WTC11 (cell line): Measurements from ENCODE around the gene WDFY3. TPM values are rescaled to one million over a fixed set of nuclear protein-coding genes. Genes with fewer than 3 reads are reported as not detected.
A peak's percentile ranks its signal among the peaks of the same experiment; 100 is the strongest.

ENCODE experiments used
- ATAC-seq: fragments of 200-7000 bp; cut with Tn5 transposase; 2 replicates; pipeline ENCODE4 v1.10.0; 2021; ENCODE audit warnings: mild to moderate bottlenecking, moderate library complexity
- CTCF ChIA-PET: fragments of 300-600 bp; sonication (Branson Sonifier 250); formaldehyde crosslinking; loops from one replicate; lab custom pipeline; 2021; ENCODE audit warnings: antibody characterized with exemption; lab: Charles Lee
- POLR2A ChIA-PET: fragments of 350-600 bp; sonication (Branson Sonifier 250); formaldehyde crosslinking; loops from one replicate; lab custom pipeline; 2021; ENCODE audit warnings: antibody characterized with exemption; lab: Charles Lee
- DNase-seq: peaks from one replicate; pipeline ENCODE4 v3.0.0; 2021; ENCODE audit warnings: low spot score
- H3K27ac Mint-ChIP-seq: 2 replicates; pipeline ENCODE4 v1.8.0; 2021; ENCODE audit warnings: mixed read lengths
- H3K27me3 Mint-ChIP-seq: 2 replicates; pipeline ENCODE4 v1.8.0; 2021; ENCODE audit warnings: low read depth, mild to moderate bottlenecking, moderate library complexity, mixed read lengths
- H3K36me3 Mint-ChIP-seq: 2 replicates; pipeline ENCODE4 v1.8.0; 2021; ENCODE audit warnings: mixed read lengths
- H3K4me1 Mint-ChIP-seq: 2 replicates; pipeline ENCODE4 v1.8.0; 2022; ENCODE audit warnings: mixed read lengths
- H3K4me3 Mint-ChIP-seq: 2 replicates; pipeline ENCODE4 v1.8.0; 2021; ENCODE audit warnings: mild to moderate bottlenecking, moderate library complexity, mixed read lengths
- H3K9me3 Mint-ChIP-seq: 2 replicates; pipeline ENCODE4 v1.8.0; 2021; ENCODE audit warnings: mixed read lengths
- CREM ChIP-seq: sonication (generic); formaldehyde crosslinking; IDR thresholded peaks from 2 replicates; pipeline ENCODE4 v1.8.1; 2022; ENCODE audit warnings: mild to moderate bottlenecking, missing genetic modification reagents, moderate library complexity
- GRHL2 ChIP-seq: fragments of 250-450 bp; sonication (Bioruptor Pico); IDR thresholded peaks from 2 replicates; pipeline ENCODE4 v1.8.0; 2022; ENCODE audit warnings: mild to moderate bottlenecking, moderate library complexity; ENCODE audit not compliant: insufficient replicate concordance, severe bottlenecking
- JAZF1 ChIP-seq: fragments of 250-450 bp; sonication (Bioruptor Pico); IDR thresholded peaks from 2 replicates; pipeline ENCODE4 v1.9.0; 2021; ENCODE audit warnings: moderate library complexity, mild to moderate bottlenecking, inconsistent platforms
- JUN ChIP-seq: sonication (generic); formaldehyde crosslinking; IDR thresholded peaks from 2 replicates; pipeline ENCODE4 v1.8.0; 2023; ENCODE audit warnings: mild to moderate bottlenecking, missing genetic modification reagents
- KAT7 ChIP-seq: sonication (generic); formaldehyde crosslinking; IDR thresholded peaks from 2 replicates; pipeline ENCODE4 v1.8.1; 2023; ENCODE audit warnings: missing genetic modification reagents, mild to moderate bottlenecking, borderline replicate concordance
- MXD4 ChIP-seq: fragments of 250-450 bp; sonication (Bioruptor Pico); IDR thresholded peaks from 2 replicates; pipeline ENCODE4 v1.8.0; 2021; ENCODE audit warnings: mild to moderate bottlenecking, moderate library complexity, borderline replicate concordance
- NR3C1 ChIP-seq: sonication (generic); formaldehyde crosslinking; conservative IDR thresholded peaks from 2 replicates; pipeline ENCODE4 v1.8.1; 2023; ENCODE audit warnings: low read depth, mild to moderate bottlenecking, missing genetic modification reagents
- OVOL2 ChIP-seq: fragments of 250-450 bp; sonication (Bioruptor Pico); IDR thresholded peaks from 2 replicates; pipeline ENCODE4 v1.9.0; 2021; ENCODE audit warnings: mild to moderate bottlenecking, borderline replicate concordance
- PRRX2 ChIP-seq: fragments of 250-450 bp; sonication (Bioruptor Pico); IDR thresholded peaks from 2 replicates; pipeline ENCODE4 v1.8.0; 2021; ENCODE audit warnings: mild to moderate bottlenecking
- SMAD3 ChIP-seq: sonication (generic); formaldehyde crosslinking; IDR thresholded peaks from 2 replicates; pipeline ENCODE4 v1.8.0; 2022; ENCODE audit warnings: missing genetic modification reagents, mild to moderate bottlenecking, borderline replicate concordance
- SMAD4 ChIP-seq: sonication (generic); formaldehyde crosslinking; IDR thresholded peaks from 2 replicates; pipeline ENCODE4 v1.8.0; 2022; ENCODE audit warnings: mild to moderate bottlenecking, missing genetic modification reagents
- SOX15 ChIP-seq: fragments of 250-450 bp; sonication (Bioruptor Pico); IDR thresholded peaks from 2 replicates; pipeline ENCODE4 v1.9.0; 2021; ENCODE audit warnings: mild to moderate bottlenecking
- ZBTB21 ChIP-seq: sonication (generic); formaldehyde crosslinking; IDR thresholded peaks from 2 replicates; pipeline ENCODE4 v1.8.1; 2023; ENCODE audit warnings: mild to moderate bottlenecking, missing genetic modification reagents, borderline replicate concordance
- ZNF121 ChIP-seq: sonication (generic); formaldehyde crosslinking; IDR thresholded peaks from 2 replicates; pipeline ENCODE4 v1.8.0; 2023; ENCODE audit warnings: missing genetic modification reagents
- ZNF219 ChIP-seq: sonication (generic); formaldehyde crosslinking; IDR thresholded peaks from 2 replicates; pipeline ENCODE4 v1.8.0; 2023; ENCODE audit warnings: missing genetic modification reagents, mild to moderate bottlenecking, borderline replicate concordance
- ZNF671 ChIP-seq: fragments of 250-450 bp; sonication (Bioruptor Pico); IDR thresholded peaks from 2 replicates; pipeline ENCODE4 v1.8.0; 2021; ENCODE audit warnings: mild to moderate bottlenecking
- total RNA-seq: library from RNA; stranded (reverse); gene quantifications from 3 replicates; pipeline ENCODE4 v1.2.3, GENCODE V29; 2021
- TF ChIP-seq, protein P1 (sequence below): sonication (generic); formaldehyde crosslinking; IDR thresholded peaks from 2 replicates; pipeline ENCODE4 v1.8.1; 2023; ENCODE audit warnings: mild to moderate bottlenecking, missing genetic modification reagents
- TF ChIP-seq, protein P2 (sequence below): fragments of 250-450 bp; sonication (Bioruptor Pico); IDR thresholded peaks from 2 replicates; pipeline ENCODE4 v1.9.0; 2021; ENCODE audit warnings: moderate library complexity, mild to moderate bottlenecking, inconsistent platforms, borderline replicate concordance
- TF ChIP-seq, protein P3 (sequence below): fragments of 250-450 bp; sonication (Bioruptor Pico); IDR thresholded peaks from 2 replicates; pipeline ENCODE4 v1.8.0; 2021; ENCODE audit warnings: mild to moderate bottlenecking
- TF ChIP-seq, protein P4 (sequence below): sonication (generic); formaldehyde crosslinking; IDR thresholded peaks from 2 replicates; pipeline ENCODE4 v1.8.1; 2023; ENCODE audit warnings: mild to moderate bottlenecking, missing genetic modification reagents, moderate library complexity
- TF ChIP-seq, protein P5 (sequence below): fragments of 250-450 bp; sonication (Bioruptor Pico); IDR thresholded peaks from 2 replicates; pipeline ENCODE4 v2.1.2; 2022; ENCODE audit warnings: mild to moderate bottlenecking, moderate library complexity
- TF ChIP-seq, protein P6 (sequence below): fragments of 250-450 bp; sonication (Bioruptor Pico); conservative IDR thresholded peaks from 2 replicates; pipeline ENCODE4 v1.9.0; 2021; ENCODE audit warnings: mild to moderate bottlenecking
- TF ChIP-seq, protein P7 (sequence below): sonication (generic); formaldehyde crosslinking; IDR thresholded peaks from 2 replicates; pipeline ENCODE4 v1.8.1; 2022; ENCODE audit warnings: low read depth, missing genetic modification reagents, borderline replicate concordance

WDFY3 gene
- total RNA-seq, 1 experiment from 2014 or later = 77.2 TPM

DNA sequence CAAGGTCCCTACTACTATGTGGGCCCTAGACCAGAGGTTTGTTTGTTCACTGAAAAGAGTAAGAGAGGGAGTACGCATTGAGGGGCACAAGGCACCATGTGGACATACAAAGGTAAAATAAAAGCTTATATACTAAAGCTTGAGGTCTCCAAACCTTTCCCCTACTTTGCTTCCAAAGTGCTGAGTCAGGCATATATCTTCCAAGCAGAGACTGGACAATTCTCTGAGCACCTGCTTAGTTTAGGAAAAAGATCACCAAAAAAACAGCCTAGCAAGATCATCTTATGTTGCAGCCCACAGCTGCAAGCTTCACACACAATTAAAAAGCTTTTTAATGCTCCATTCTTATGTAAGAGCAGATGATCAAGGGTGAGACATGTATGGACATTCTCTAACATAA, 119.5 kb downstream of the WDFY3 start:
- Mint-ChIP-seq H3K27me3 (no peaks in the 10 kb centered on the region), H3K9me3 (no peaks in the 10 kb centered on the region)
- no peak for ATAC-seq
- TF ChIP-seq ZNF219 (CRISPR knock-in tag) = no peak
- TF ChIP-seq, protein P1, sequence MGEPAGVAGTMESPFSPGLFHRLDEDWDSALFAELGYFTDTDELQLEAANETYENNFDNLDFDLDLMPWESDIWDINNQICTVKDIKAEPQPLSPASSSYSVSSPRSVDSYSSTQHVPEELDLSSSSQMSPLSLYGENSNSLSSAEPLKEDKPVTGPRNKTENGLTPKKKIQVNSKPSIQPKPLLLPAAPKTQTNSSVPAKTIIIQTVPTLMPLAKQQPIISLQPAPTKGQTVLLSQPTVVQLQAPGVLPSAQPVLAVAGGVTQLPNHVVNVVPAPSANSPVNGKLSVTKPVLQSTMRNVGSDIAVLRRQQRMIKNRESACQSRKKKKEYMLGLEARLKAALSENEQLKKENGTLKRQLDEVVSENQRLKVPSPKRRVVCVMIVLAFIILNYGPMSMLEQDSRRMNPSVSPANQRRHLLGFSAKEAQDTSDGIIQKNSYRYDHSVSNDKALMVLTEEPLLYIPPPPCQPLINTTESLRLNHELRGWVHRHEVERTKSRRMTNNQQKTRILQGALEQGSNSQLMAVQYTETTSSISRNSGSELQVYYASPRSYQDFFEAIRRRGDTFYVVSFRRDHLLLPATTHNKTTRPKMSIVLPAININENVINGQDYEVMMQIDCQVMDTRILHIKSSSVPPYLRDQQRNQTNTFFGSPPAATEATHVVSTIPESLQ (CRISPR knock-in tag) = no peak
- TF ChIP-seq SOX15 (CRISPR knock-in tag) = no peak
- no peak for TF ChIP-seq NR3C1 (CRISPR knock-in tag)
- TF ChIP-seq PRRX2 (CRISPR knock-in tag) = no peak
- no peak for TF ChIP-seq JAZF1 (CRISPR knock-in tag)
- TF ChIP-seq ZNF671 (CRISPR knock-in tag) = no peak
- TF ChIP-seq, protein P2, sequence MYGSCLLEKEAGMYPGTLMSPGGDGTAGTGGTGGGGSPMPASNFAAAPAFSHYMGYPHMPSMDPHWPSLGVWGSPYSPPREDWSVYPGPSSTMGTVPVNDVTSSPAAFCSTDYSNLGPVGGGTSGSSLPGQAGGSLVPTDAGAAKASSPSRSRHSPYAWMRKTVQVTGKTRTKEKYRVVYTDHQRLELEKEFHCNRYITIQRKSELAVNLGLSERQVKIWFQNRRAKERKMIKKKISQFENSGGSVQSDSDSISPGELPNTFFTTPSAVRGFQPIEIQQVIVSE (CRISPR knock-in tag) = no peak
- TF ChIP-seq, protein P3, sequence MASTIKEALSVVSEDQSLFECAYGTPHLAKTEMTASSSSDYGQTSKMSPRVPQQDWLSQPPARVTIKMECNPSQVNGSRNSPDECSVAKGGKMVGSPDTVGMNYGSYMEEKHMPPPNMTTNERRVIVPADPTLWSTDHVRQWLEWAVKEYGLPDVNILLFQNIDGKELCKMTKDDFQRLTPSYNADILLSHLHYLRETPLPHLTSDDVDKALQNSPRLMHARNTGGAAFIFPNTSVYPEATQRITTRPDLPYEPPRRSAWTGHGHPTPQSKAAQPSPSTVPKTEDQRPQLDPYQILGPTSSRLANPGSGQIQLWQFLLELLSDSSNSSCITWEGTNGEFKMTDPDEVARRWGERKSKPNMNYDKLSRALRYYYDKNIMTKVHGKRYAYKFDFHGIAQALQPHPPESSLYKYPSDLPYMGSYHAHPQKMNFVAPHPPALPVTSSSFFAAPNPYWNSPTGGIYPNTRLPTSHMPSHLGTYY (CRISPR knock-in tag) = no peak
- no peak for TF ChIP-seq CREM (CRISPR knock-in tag)
- TF ChIP-seq, protein P4, sequence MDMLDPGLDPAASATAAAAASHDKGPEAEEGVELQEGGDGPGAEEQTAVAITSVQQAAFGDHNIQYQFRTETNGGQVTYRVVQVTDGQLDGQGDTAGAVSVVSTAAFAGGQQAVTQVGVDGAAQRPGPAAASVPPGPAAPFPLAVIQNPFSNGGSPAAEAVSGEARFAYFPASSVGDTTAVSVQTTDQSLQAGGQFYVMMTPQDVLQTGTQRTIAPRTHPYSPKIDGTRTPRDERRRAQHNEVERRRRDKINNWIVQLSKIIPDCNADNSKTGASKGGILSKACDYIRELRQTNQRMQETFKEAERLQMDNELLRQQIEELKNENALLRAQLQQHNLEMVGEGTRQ (CRISPR knock-in tag) = no peak
- TF ChIP-seq ZNF121 (CRISPR knock-in tag) = no peak
- no peak for TF ChIP-seq KAT7 (CRISPR knock-in tag)
- TF ChIP-seq, all 79 proteins: peak for 0
- Mint-ChIP-seq H3K36me3 (peaks cover 21% of the 10 kb centered on the region), H3K4me3 (no peak overlapping the region), H3K27ac (peak overlapping the region; percentile 44; the same call in 1 of the 2 replicates), H3K4me1 (peaks cover 20% of the 10 kb centered on the region)
- CTCF ChIA-PET = no interaction called here
- DNase-seq = no peak
- POLR2A ChIA-PET = no interaction called here

DNA sequence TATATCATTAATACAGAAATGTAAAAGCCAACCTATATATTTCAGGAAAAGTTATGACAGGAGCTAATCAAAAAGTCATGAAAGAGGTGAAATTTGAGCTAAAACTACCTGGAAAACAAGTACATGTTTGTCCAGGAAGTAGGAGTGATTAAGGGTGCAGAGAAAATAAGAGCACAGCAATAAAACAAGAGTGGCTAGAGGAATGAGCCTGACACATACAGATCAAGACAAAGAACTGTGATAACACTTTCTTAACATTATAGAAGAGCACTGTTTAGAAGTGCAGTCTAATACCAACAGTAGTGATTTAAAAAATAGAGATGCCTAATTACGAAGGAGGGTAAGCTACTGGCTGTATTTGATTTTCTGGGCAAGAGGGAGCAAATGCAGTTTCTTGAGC, 125.1 kb downstream of the WDFY3 start:
- Mint-ChIP-seq H3K36me3 (peaks cover 9% of the 10 kb centered on the region), H3K4me3 (no peak overlapping the region), H3K27me3 (no peaks in the 10 kb centered on the region), H3K9me3 (no peaks in the 10 kb centered on the region), H3K4me1 (peaks cover 10% of the 10 kb centered on the region), H3K27ac (peak overlapping the region; percentile 1; the same call in 1 of the 2 replicates)
- DNase-seq (no peak), ATAC-seq (no peak)
- TF ChIP-seq JAZF1 (CRISPR knock-in tag) (no peak), GRHL2 (CRISPR knock-in tag) (no peak), ZNF219 (CRISPR knock-in tag) (no peak), ZBTB21 (no peak), SMAD4 (no peak), SMAD3 (CRISPR knock-in tag) (no peak)
- ChIA-PET POLR2A (no interaction called here), CTCF (no interaction called here)

DNA sequence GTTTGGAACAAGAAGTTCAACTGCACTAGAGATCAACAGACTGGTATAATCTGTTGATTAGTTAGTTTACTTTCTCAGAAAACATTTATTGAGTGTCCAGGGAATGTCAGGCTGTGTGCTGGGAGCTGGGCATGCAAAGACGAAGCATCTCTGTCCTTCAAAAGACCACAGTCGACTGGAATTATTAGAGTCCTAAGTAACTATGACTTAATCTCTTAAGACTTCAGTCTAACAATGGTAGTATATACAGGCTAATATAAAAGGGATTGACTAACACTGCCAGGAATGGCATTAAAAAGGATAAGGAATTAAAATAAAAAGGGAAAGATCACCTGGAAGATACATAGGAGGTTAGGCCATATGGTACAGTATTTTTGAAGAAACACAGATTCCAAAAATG, 128.7 kb downstream of the WDFY3 start:
- ChIA-PET POLR2A (no interaction called here), CTCF (no interaction called here)
- no peak overlapping the region for H3K4me3 Mint-ChIP-seq
- no peaks in the 10 kb centered on the region for H3K9me3 Mint-ChIP-seq
- DNase-seq (no peak), ATAC-seq (no peak)
- no peak overlapping the region for H3K27ac Mint-ChIP-seq
- no peaks in the 10 kb centered on the region for H3K27me3 Mint-ChIP-seq
- H3K36me3 Mint-ChIP-seq = peaks cover 9% of the 10 kb centered on the region
- no peaks in the 10 kb centered on the region for H3K4me1 Mint-ChIP-seq
- no peak for TF ChIP-seq OVOL2 (CRISPR knock-in tag)
- TF ChIP-seq, protein P5, sequence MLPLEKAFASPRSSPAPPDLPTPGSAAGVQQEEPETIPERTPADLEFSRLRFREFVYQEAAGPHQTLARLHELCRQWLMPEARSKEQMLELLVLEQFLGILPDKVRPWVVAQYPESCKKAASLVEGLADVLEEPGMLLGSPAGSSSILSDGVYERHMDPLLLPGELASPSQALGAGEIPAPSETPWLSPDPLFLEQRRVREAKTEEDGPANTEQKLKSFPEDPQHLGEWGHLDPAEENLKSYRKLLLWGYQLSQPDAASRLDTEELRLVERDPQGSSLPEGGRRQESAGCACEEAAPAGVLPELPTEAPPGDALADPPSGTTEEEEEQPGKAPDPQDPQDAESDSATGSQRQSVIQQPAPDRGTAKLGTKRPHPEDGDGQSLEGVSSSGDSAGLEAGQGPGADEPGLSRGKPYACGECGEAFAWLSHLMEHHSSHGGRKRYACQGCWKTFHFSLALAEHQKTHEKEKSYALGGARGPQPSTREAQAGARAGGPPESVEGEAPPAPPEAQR (CRISPR knock-in tag) = no peak
- TF ChIP-seq MXD4 (CRISPR knock-in tag) = no peak
- TF ChIP-seq, protein P6, sequence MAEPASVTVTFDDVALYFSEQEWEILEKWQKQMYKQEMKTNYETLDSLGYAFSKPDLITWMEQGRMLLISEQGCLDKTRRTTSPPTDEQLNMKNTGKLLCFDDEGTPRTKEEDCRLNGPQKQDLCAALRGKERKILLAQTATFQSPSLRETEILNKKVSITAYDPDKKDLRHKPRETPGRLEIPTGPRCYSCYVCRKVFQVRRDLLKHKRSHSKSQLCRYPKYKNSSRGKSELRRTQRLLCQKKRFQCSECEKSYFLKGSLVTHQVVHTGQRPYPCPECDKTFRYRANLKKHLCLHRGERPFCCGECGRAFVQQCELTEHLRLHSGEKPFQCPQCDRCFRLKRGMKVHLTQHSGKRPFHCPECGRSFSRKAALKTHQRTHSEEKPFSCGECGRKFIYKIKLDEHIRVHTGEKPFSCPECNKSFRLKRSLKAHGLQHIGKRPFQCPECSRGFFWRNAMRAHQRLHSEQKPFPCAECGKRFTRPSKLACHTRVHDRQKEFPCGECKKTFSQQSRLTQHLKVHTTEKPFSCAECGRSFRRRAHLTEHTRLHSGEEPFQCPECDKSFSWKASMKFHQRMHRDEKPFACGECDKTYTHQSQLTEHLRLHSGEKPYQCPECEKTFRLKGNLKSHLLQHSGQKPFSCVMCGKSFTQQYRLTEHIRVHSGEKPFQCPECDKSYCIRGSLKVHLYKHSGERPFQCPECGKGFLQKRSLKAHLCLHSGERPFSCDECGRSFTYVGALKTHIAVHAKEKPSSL (CRISPR knock-in tag) = no peak
- TF ChIP-seq, protein P7, sequence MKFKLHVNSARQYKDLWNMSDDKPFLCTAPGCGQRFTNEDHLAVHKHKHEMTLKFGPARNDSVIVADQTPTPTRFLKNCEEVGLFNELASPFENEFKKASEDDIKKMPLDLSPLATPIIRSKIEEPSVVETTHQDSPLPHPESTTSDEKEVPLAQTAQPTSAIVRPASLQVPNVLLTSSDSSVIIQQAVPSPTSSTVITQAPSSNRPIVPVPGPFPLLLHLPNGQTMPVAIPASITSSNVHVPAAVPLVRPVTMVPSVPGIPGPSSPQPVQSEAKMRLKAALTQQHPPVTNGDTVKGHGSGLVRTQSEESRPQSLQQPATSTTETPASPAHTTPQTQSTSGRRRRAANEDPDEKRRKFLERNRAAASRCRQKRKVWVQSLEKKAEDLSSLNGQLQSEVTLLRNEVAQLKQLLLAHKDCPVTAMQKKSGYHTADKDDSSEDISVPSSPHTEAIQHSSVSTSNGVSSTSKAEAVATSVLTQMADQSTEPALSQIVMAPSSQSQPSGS = no peak
- TF ChIP-seq CREM (CRISPR knock-in tag) = no peak
- TF ChIP-seq JUN = no peak
